DOHH2 (cell line): ENCODE measurements around the gene RSPO4.

Experiments used
- H3F3A ChIP-seq: fragments of 200-600 bp; sonication (generic), shearing (Covaris generic); 2 replicates; pipeline ENCODE4 v1.6.0; 2016; ENCODE audit warnings: antibody characterized with exemption, mild to moderate bottlenecking; ENCODE audit not compliant: control insufficient read depth, insufficient read depth
- H3K27ac ChIP-seq: fragments of 200-600 bp; sonication (generic); 2 replicates; pipeline ENCODE4 v1.5.1; 2014; ENCODE audit warnings: low read depth, mild to moderate bottlenecking, low read length, moderate library complexity
- H3K27me3 ChIP-seq: fragments of 200-600 bp; sonication (generic); 2 replicates; pipeline ENCODE4 v1.6.1; 2014; ENCODE audit warnings: mild to moderate bottlenecking, low read length, mixed read lengths; ENCODE audit not compliant: control insufficient read depth
- H3K36me3 ChIP-seq: fragments of 200-600 bp; sonication (generic); 2 replicates; pipeline ENCODE4 v1.6.1; 2014; ENCODE audit warnings: mild to moderate bottlenecking, low read length, moderate library complexity, mixed read lengths; ENCODE audit not compliant: control insufficient read depth
- H3K4me1 ChIP-seq: fragments of 200-600 bp; sonication (generic); 2 replicates; pipeline ENCODE4 v1.6.1; 2014; ENCODE audit warnings: mild to moderate bottlenecking, low read length, mixed read lengths; ENCODE audit not compliant: control insufficient read depth
- H3K4me2 ChIP-seq: fragments of 200-600 bp; sonication (generic); 2 replicates; pipeline ENCODE4 v1.6.0; 2014; ENCODE audit warnings: mild to moderate bottlenecking, low read length, moderate library complexity
- H3K4me3 ChIP-seq: fragments of 200-600 bp; sonication (generic); 2 replicates; pipeline ENCODE4 v1.5.1; 2014; ENCODE audit warnings: mild to moderate bottlenecking, low read length, mixed read lengths
- H3K79me2 ChIP-seq: fragments of 200-600 bp; sonication (generic); 2 replicates; pipeline ENCODE4 v1.6.1; 2014; ENCODE audit warnings: mild to moderate bottlenecking, low read length, mixed read lengths; ENCODE audit not compliant: control insufficient read depth
- H3K9me2 ChIP-seq: fragments of 200-600 bp; sonication (generic); replicated peaks from 2 replicates; pipeline ENCODE4 v1.6.1; 2014; ENCODE audit warnings: mild to moderate bottlenecking, low read length, mixed read lengths; ENCODE audit not compliant: control insufficient read depth
- H3K9me3 ChIP-seq: fragments of 200-600 bp; sonication (generic); 2 replicates; pipeline ENCODE4 v1.6.1; 2014; ENCODE audit warnings: antibody characterized with exemption, low read length, mixed read lengths; ENCODE audit not compliant: control insufficient read depth, insufficient read depth
- H4K20me1 ChIP-seq: fragments of 200-600 bp; sonication (generic); 2 replicates; pipeline ENCODE4 v1.6.0; 2014; ENCODE audit warnings: low read depth, mild to moderate bottlenecking, antibody characterized with exemption, low read length, moderate library complexity; ENCODE audit not compliant: control insufficient read depth, insufficient read depth
- EZH2phosphoT487 ChIP-seq: fragments of 200-600 bp; sonication (generic); IDR thresholded peaks from 2 replicates; pipeline ENCODE4 v1.6.1; 2017; ENCODE audit warnings: borderline replicate concordance, mild to moderate bottlenecking, antibody characterized with exemption, low read length, moderate library complexity, mixed read lengths
- TF ChIP-seq, protein P1 (sequence below): fragments of 200-600 bp; sonication (generic); IDR thresholded peaks from one replicate; pipeline ENCODE4 v1.5.1; 2014; ENCODE audit warnings: antibody characterized with exemption, mild to moderate bottlenecking, low read depth, low read length; ENCODE audit not compliant: poor library complexity, severe bottlenecking

The RSPO4 gene

DNA sequence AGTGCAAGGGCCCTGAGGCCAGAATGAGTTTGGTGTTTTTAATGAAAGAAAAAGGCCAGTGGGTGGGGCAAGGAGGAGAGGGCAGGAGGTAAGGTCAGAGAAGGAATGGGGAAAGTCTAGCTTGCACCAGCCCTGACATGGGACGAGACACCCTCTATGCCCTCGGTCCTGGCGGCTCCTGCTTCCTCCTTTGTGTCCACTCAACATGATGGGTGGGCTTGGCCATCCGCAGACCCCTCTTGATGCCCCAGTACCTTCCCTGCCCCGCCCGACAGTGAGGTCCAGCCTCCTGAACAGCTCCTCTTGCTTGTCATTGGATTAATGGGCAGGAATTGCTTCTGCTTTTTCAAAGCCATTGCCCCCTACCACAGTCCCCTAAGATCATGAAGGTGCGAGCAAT, 52.4 kb downstream of the RSPO4 start:
- Histone ChIP-seq H3K27ac (no peak overlapping the region), H3K9me3 (no peaks in the 10 kb centered on the region), H3K79me2 (no peaks in the 10 kb centered on the region), H4K20me1 (no peaks in the 10 kb centered on the region), H3K4me2 (no peak overlapping the region), H3F3A (no peaks in the 10 kb centered on the region), H3K4me1 (no peaks in the 10 kb centered on the region), H3K9me2 (no peaks in the 10 kb centered on the region), H3K36me3 (no peaks in the 10 kb centered on the region), H3K27me3 (no peaks in the 10 kb centered on the region), H3K4me3 (no peak overlapping the region)
- TF ChIP-seq EZH2phosphoT487: no peak
- TF ChIP-seq, protein P1, sequence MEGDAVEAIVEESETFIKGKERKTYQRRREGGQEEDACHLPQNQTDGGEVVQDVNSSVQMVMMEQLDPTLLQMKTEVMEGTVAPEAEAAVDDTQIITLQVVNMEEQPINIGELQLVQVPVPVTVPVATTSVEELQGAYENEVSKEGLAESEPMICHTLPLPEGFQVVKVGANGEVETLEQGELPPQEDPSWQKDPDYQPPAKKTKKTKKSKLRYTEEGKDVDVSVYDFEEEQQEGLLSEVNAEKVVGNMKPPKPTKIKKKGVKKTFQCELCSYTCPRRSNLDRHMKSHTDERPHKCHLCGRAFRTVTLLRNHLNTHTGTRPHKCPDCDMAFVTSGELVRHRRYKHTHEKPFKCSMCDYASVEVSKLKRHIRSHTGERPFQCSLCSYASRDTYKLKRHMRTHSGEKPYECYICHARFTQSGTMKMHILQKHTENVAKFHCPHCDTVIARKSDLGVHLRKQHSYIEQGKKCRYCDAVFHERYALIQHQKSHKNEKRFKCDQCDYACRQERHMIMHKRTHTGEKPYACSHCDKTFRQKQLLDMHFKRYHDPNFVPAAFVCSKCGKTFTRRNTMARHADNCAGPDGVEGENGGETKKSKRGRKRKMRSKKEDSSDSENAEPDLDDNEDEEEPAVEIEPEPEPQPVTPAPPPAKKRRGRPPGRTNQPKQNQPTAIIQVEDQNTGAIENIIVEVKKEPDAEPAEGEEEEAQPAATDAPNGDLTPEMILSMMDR: no peak

DNA sequence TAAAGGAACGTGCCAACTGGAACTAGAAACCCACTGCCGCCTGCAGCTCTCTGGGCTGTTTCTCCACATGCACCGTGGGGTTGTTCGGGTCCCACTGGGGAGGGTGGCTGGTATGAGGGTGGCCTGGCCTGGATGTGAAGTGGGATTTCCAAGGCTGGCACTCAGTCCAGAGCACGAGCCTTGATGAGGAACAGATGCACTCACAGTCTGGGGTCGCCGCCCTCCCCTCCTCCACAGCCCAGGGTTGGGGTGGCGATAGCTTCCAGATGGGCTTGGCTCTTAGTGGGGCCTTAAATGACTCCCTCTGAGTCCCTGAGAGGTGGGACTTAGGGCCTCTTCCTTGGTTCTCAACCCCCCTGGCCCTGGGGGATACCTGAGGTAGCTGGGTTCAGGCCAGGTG, 55.3 kb downstream of the RSPO4 start:
- Histone ChIP-seq H3K4me3 (no peak overlapping the region), H3K79me2 (no peaks in the 10 kb centered on the region), H4K20me1 (no peaks in the 10 kb centered on the region), H3K36me3 (no peaks in the 10 kb centered on the region), H3K4me2 (no peak overlapping the region), H3K9me2 (no peaks in the 10 kb centered on the region), H3F3A (no peaks in the 10 kb centered on the region), H3K4me1 (no peaks in the 10 kb centered on the region), H3K27me3 (no peaks in the 10 kb centered on the region), H3K27ac (no peak overlapping the region), H3K9me3 (no peaks in the 10 kb centered on the region)
- no peak for TF ChIP-seq EZH2phosphoT487
- TF ChIP-seq, protein P1: no peak

DNA sequence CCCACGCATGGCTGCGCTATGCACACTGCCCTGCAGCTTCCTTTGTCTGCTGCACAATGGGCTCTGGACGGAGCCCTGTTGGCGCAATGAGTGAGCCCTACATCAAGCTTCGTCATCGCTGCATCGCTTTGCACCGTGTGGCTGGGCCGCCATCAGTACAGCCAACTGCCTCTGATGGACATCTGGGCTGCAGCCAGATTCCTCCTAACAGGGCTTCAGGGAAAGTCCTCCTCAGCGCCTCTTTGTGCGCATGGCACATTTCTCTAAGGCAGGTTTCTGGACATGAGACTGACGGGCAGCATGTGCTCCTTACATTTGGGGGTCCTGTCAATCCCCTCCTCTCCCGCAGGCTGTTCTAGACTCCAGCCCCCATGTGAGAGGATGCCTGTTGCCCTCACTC, 56.3 kb downstream of the RSPO4 start:
- H3K4me3 ChIP-seq: no peak overlapping the region
- H3K27me3 ChIP-seq: no peaks in the 10 kb centered on the region

More for the DNA sequence above, 56.3 kb downstream of the RSPO4 start:
- TF ChIP-seq, protein P1: no peak
- TF ChIP-seq EZH2phosphoT487: no peak
- no peaks in the 10 kb centered on the region for H4K20me1 ChIP-seq
- no peaks in the 10 kb centered on the region for H3F3A ChIP-seq
- H3K36me3 ChIP-seq: no peaks in the 10 kb centered on the region
- H3K4me1 ChIP-seq: no peaks in the 10 kb centered on the region
- H3K79me2 ChIP-seq: no peaks in the 10 kb centered on the region
- no peaks in the 10 kb centered on the region for H3K9me3 ChIP-seq
- no peaks in the 10 kb centered on the region for H3K9me2 ChIP-seq
- H3K27ac ChIP-seq: no peak overlapping the region
- no peak overlapping the region for H3K4me2 ChIP-seq
